IMR-90 (cell line): ENCODE results near the gene TAF1A. TPM values are rescaled to one million over a fixed set of nuclear protein-coding genes. Genes with fewer than 3 reads are reported as not detected.

Experiments
- ATAC-seq: fragments of 200-7000 bp; cut with Tn5 transposase; 2 replicates; pipeline ENCODE4 v1.9.1; 2020; ENCODE audit warnings: low read depth, mild to moderate bottlenecking, moderate library complexity
- BruUV-seq: library from RNA; stranded (reverse); fragments of 400-500 nt; replicated peaks from 2 replicates; lab custom pipeline; 2021; lab: Mats Ljungman, UMichigan
- CTCF ChIA-PET: fragments of 300-600 bp; formaldehyde crosslinking; extraction: SDS; loops from one replicate; lab custom pipeline; 2021; ENCODE audit warnings: antibody characterized with exemption; lab: Yijun Ruan, JAX
- POLR2A ChIA-PET: fragments of 300-600 bp; sonication (Branson Sonifier 250); formaldehyde crosslinking; loops from one replicate; lab custom pipeline; 2022; ENCODE audit warnings: antibody characterized with exemption; ENCODE audit not compliant: unreplicated experiment; lab: Charles Lee
- DNase-seq: peaks from one replicate; pipeline ENCODE4 v3.0.0; 2013
- H2AFZ ChIP-seq: replicated peaks from 2 replicates; pipeline ENCODE3; 2013; ENCODE audit warnings: low read length, mild to moderate bottlenecking; ENCODE audit not compliant: poor library complexity
- H2AK5ac ChIP-seq: 2 replicates; pipeline ENCODE4 v1.6.1; 2013; ENCODE audit warnings: low read depth, low read length, inconsistent platforms
- H2AK9ac ChIP-seq: replicated peaks from 2 replicates; pipeline ENCODE3; 2013; ENCODE audit warnings: mild to moderate bottlenecking, low read depth, low read length, moderate library complexity; ENCODE audit not compliant: poor library complexity
- H2BK120ac ChIP-seq: 2 replicates; pipeline ENCODE4 v1.6.1; 2013; ENCODE audit warnings: low read depth, low read length, inconsistent platforms
- H2BK15ac ChIP-seq: 3 replicates; pipeline ENCODE4 v1.6.1; 2013; ENCODE audit warnings: low read depth, low read length, inconsistent platforms
- H2BK20ac ChIP-seq: 2 replicates; pipeline ENCODE4 v1.6.1; 2013; ENCODE audit warnings: low read depth, mild to moderate bottlenecking, inconsistent platforms, low read length, moderate library complexity
- H2BK5ac ChIP-seq: 2 replicates; pipeline ENCODE4 v1.6.1; 2013; ENCODE audit warnings: mild to moderate bottlenecking, low read depth, low read length, inconsistent platforms; ENCODE audit not compliant: poor library complexity, severe bottlenecking
- H3K14ac ChIP-seq: replicated peaks from 2 replicates; pipeline ENCODE4 v1.6.1; 2013; ENCODE audit warnings: low read depth, low read length, inconsistent platforms
- H3K18ac ChIP-seq: 2 replicates; pipeline ENCODE4 v1.6.1; 2013; ENCODE audit warnings: low read depth, low read length, control low read depth
- H3K23ac ChIP-seq: 2 replicates; pipeline ENCODE4 v1.6.1; 2013; ENCODE audit warnings: low read depth, low read length, inconsistent platforms
- H3K27ac ChIP-seq: 2 replicates; pipeline ENCODE4 v1.5.1; 2013; ENCODE audit warnings: mild to moderate bottlenecking, control low read depth, low read length; ENCODE audit not compliant: insufficient read depth
- H3K27me3 ChIP-seq: 2 replicates; pipeline ENCODE4 v1.6.1; 2013; ENCODE audit warnings: low read length; ENCODE audit not compliant: control insufficient read depth, insufficient read depth
- H3K36me3 ChIP-seq: 2 replicates; pipeline ENCODE4 v1.6.1; 2013; ENCODE audit warnings: low read length, mixed read lengths; ENCODE audit not compliant: control insufficient read depth, insufficient read depth
- H3K4ac ChIP-seq: 2 replicates; pipeline ENCODE4 v1.6.1; 2013; ENCODE audit warnings: low read depth, low read length, inconsistent platforms
- H3K4me1 ChIP-seq: 2 replicates; pipeline ENCODE4 v1.6.1; 2013; ENCODE audit warnings: low read length, mixed read lengths; ENCODE audit not compliant: control insufficient read depth, insufficient read depth
- H3K4me2 ChIP-seq: 2 replicates; pipeline ENCODE4 v1.6.1; 2013; ENCODE audit warnings: low read depth, mild to moderate bottlenecking, control low read depth, low read length, moderate library complexity
- H3K4me3 ChIP-seq: 2 replicates; pipeline ENCODE4 v1.5.1; 2013; ENCODE audit warnings: low read depth, mild to moderate bottlenecking, control low read depth, low read length, moderate library complexity; ENCODE audit not compliant: insufficient read depth
- H3K56ac ChIP-seq: 2 replicates; pipeline ENCODE4 v1.6.1; 2013; ENCODE audit warnings: low read length, inconsistent platforms; ENCODE audit not compliant: insufficient read depth; ENCODE audit errors: extremely low read depth
- H3K79me1 ChIP-seq, 2 experiments: 2 replicates each; pipeline ENCODE4 v1.6.1; 2013; ENCODE audit warnings: low read length in 2 of 2, inconsistent platforms in 1 of 2, low read depth in 1 of 2
- H3K9ac ChIP-seq: 2 replicates; pipeline ENCODE4 v1.6.1; 2013; ENCODE audit warnings: low read depth, low read length, control low read depth
- H3K9me1 ChIP-seq: 2 replicates; pipeline ENCODE4 v1.6.1; 2013; ENCODE audit warnings: low read length, inconsistent platforms; ENCODE audit not compliant: insufficient read depth
- H3K9me3 ChIP-seq: 2 replicates; pipeline ENCODE4 v1.6.1; 2013; ENCODE audit warnings: low read length; ENCODE audit not compliant: control insufficient read depth, insufficient read depth
- H4K20me1 ChIP-seq: 2 replicates; pipeline ENCODE4 v1.6.1; 2013; ENCODE audit warnings: low read length, inconsistent platforms; ENCODE audit not compliant: insufficient read depth
- H4K5ac ChIP-seq: 2 replicates; pipeline ENCODE4 v1.6.1; 2013; ENCODE audit warnings: mild to moderate bottlenecking, low read depth, low read length, control low read depth
- H4K8ac ChIP-seq, 2 experiments: 2 replicates each; pipeline ENCODE4 v1.6.1; 2013; ENCODE audit warnings: low read depth in 2 of 2, low read length in 2 of 2, control low read depth in 1 of 2, inconsistent platforms in 1 of 2
- H4K91ac ChIP-seq: 2 replicates; pipeline ENCODE4 v1.6.1; 2013; ENCODE audit warnings: low read depth, low read length, inconsistent platforms; ENCODE audit not compliant: insufficient read depth
- WGBS, 2 experiments: methylation state at CpG; one replicate each; pipeline versions ENCODE4 v1.1.5 to v1.1.7; 2013; ENCODE audit warnings: missing lambda C conversion rate in 2 of 2; ENCODE audit not compliant: insufficient read length in 1 of 2; ENCODE audit errors: extremely low coverage in 2 of 2; 5-methylcytosine and 5-hydroxymethylcytosine counted together
- dilution Hi-C: fragments of 300-500 bp; cut with HindIII; formaldehyde crosslinking; loops from one replicate; pipeline ENCODE4 v1.14.3; 2018; ENCODE audit warnings: low sequenced_read_pairs; ENCODE audit not compliant: unreplicated experiment
- in situ Hi-C: fragments of 300-500 bp; cut with MboI; formaldehyde crosslinking; loops from 3 replicates; pipeline ENCODE4 v1.14.3; 2019; ENCODE audit warnings: low sequenced_read_pairs, inconsistent platforms, mixed read lengths
- intact Hi-C: fragments of 100-400 bp; cut with micrococcal nuclease; formaldehyde crosslinking; loops from 2 replicates; pipeline ENCODE4 v1.10.0; 2022
- polyA plus RNA-seq, 3 experiments: library from polyadenylated mRNA; depleted of rRNA; stranded (reverse); fragments of >200 nt; gene quantifications; 2 replicates each; pipeline ENCODE4 v1.2.3, GENCODE V29; 2012; ENCODE audit warnings: low replicate concordance in 1 of 3
- total RNA-seq: library from RNA; depleted of rRNA; stranded (reverse); fragments of >200 nt; gene quantifications from 2 replicates; pipeline ENCODE4 v1.2.3, GENCODE V29; 2012
- TF ChIP-seq, protein P1 (sequence below): conservative IDR thresholded peaks from 2 replicates; pipeline ENCODE4 v1.5.1; 2012; ENCODE audit warnings: mild to moderate bottlenecking, low read depth, low read length, improper control_type of control experiment

The TAF1A gene
- total and polyA plus RNA-seq, 2 of the 4 experiments (the other 2 are of a cell fraction) = 3.8 to 5.4 TPM

DNA sequence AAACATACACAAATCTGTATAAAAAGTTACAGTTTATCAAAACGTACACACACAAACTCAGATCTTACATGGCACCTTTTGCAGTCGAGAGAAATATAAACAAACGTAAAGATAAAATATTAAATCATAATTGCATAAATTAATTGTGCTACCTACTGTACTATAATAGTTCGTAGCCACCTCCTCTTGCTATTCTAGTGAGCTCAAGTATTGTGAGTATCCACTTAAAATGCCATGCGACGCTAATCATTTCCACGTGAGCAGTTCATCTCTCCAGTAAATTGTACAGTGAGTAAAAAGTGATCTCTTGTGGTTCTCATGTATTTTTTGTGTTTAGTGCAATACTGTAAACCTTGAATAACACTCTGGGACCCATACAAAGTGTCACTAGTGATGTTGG is 34.5 kb upstream of the TAF1A start:
- intact Hi-C loops = no loop called here
- ChIA-PET CTCF (no interaction called here), POLR2A (no interaction called here)
- no TSS peak for BruUV-seq
- H2AFZ ChIP-seq = no peak overlapping the region
- no peak overlapping the region for H3K56ac ChIP-seq
- no peak overlapping the region for H4K5ac ChIP-seq
- TF ChIP-seq, protein P1, sequence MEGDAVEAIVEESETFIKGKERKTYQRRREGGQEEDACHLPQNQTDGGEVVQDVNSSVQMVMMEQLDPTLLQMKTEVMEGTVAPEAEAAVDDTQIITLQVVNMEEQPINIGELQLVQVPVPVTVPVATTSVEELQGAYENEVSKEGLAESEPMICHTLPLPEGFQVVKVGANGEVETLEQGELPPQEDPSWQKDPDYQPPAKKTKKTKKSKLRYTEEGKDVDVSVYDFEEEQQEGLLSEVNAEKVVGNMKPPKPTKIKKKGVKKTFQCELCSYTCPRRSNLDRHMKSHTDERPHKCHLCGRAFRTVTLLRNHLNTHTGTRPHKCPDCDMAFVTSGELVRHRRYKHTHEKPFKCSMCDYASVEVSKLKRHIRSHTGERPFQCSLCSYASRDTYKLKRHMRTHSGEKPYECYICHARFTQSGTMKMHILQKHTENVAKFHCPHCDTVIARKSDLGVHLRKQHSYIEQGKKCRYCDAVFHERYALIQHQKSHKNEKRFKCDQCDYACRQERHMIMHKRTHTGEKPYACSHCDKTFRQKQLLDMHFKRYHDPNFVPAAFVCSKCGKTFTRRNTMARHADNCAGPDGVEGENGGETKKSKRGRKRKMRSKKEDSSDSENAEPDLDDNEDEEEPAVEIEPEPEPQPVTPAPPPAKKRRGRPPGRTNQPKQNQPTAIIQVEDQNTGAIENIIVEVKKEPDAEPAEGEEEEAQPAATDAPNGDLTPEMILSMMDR = no peak
- WGBS, 2 experiments = no CpG with 5 or more reads among the region's 7 CpGs
- ATAC-seq (no peak), DNase-seq (no peak)
- H3K4me1 ChIP-seq = peaks cover 3% of the 10 kb centered on the region; the same call in 1 of the 2 replicates
- no peak overlapping the region for H3K14ac ChIP-seq
- peaks cover 5% of the 10 kb centered on the region; the same call in 1 of the 2 replicates for H4K20me1 ChIP-seq
- no peak overlapping the region for H2AK5ac ChIP-seq
- H3K27me3 ChIP-seq = no peaks in the 10 kb centered on the region
- H3K79me1 ChIP-seq = peaks cover 9 to 18% of the 10 kb centered on the region in 2 experiments; a peak in 3 of 4 replicates
- no peak overlapping the region for H3K4me3 ChIP-seq
- H3K9me1 ChIP-seq = peaks cover 6% of the 10 kb centered on the region
- H3K36me3 ChIP-seq = peaks cover 25% of the 10 kb centered on the region
- no peak overlapping the region for H3K4ac ChIP-seq
- no peak overlapping the region for H3K9ac ChIP-seq
- no peak overlapping the region for H2BK5ac ChIP-seq
- in situ Hi-C loops = no loop called here
- no peak overlapping the region for H4K8ac ChIP-seq
- no peak overlapping the region for H2BK120ac ChIP-seq
- no peak overlapping the region for H3K27ac ChIP-seq
- no peak overlapping the region for H2BK20ac ChIP-seq
- H2BK15ac ChIP-seq = no peak overlapping the region
- no peak overlapping the region for H2AK9ac ChIP-seq
- H4K91ac ChIP-seq = no peak overlapping the region
- no peak overlapping the region for H3K23ac ChIP-seq
- no peak overlapping the region for H3K4me2 ChIP-seq
- dilution Hi-C loops = no loop called here
- no peaks in the 10 kb centered on the region for H3K9me3 ChIP-seq
- no peak overlapping the region for H3K18ac ChIP-seq
